Left lung (tissue), 10 donors: ENCODE measurements around the gene EDC4. TPM values are rescaled to one million over a fixed set of nuclear protein-coding genes. Genes with fewer than 3 reads are reported as not detected.
"Not testable (repeated sequence)": the region's sequence is repeated elsewhere in the genome, so short reads cannot be mapped to it uniquely, and the experiment has no call there.

Experiments used
- ATAC-seq: fragments of 200-7000 bp; cut with Tn5 transposase; one replicate; pipeline ENCODE4 v1.9.1; 2020; ENCODE audit warnings: moderate library complexity
- DNase-seq, 4 donors: peaks; one replicate each; pipeline ENCODE4 v3.0.0-alpha.2; 2013 to 2020
- H3K27ac ChIP-seq, 2 donors: fragments of 200-600 bp; sonication (generic) in 1 of 2; one replicate each; pipeline versions ENCODE4 v1.5.0 to v1.8.0; 2020 to 2021
- H3K27me3 ChIP-seq, 2 donors: fragments of 200-600 bp; sonication (generic) in 1 of 2; one replicate each; pipeline versions ENCODE4 v1.5.0 to v1.8.0; 2020 to 2021
- H3K36me3 ChIP-seq, 2 donors: fragments of 200-600 bp; sonication (generic) in 1 of 2; one replicate each; pipeline versions ENCODE4 v1.5.0 to v1.8.0; 2020 to 2021
- H3K4me1 ChIP-seq, 2 donors: fragments of 200-600 bp; one replicate each; pipeline ENCODE4 v1.8.0; 2021
- H3K4me3 ChIP-seq, 2 donors: fragments of 200-600 bp; sonication (generic) in 1 of 2; one replicate each; pipeline versions ENCODE4 v1.5.0 to v1.8.0; 2020 to 2021; ENCODE audit warnings: mild to moderate bottlenecking in 1 of 2
- H3K9me3 ChIP-seq, 2 donors: fragments of 200-600 bp; sonication (generic) in 1 of 2; one replicate each; pipeline versions ENCODE4 v1.5.0 to v1.8.0; 2020 to 2021
- intact Hi-C, 2 donors: fragments of 100-400 bp; cut with DNase I; formaldehyde crosslinking; loops; one replicate each; pipeline versions ENCODE4 v1.11.2 to v1.14.2; 2022
- polyA plus RNA-seq, 6 donors: library from polyadenylated mRNA; unstranded; fragments of 120-200 nt; gene quantifications; one replicate each; pipeline ENCODE4 v1.2.1, GENCODE V29; 2013; ENCODE audit not compliant: insufficient read length in 6 of 6
- total RNA-seq, 2 donors: library from RNA; stranded (reverse); fragmentation: NEBNext Ultra II Directional; extraction: Animal tissue kit (Norgen Biotek cat#: 25700); gene quantifications; one replicate each; pipeline ENCODE4 v1.2.1, GENCODE V29; 2021
- TF ChIP-seq, protein P1 (sequence below), 2 donors: fragments of 200-600 bp; sonication (generic) in 1 of 2; IDR thresholded peaks; one replicate each; pipeline versions ENCODE4 v1.5.0 to v1.8.0; 2021; ENCODE audit warnings: antibody characterized with exemption in 2 of 2
- donor health status: DM: no; HTN: yes; CAD: no.
- donor health status: DM: no; HTN: no; CAD: no.

The EDC4 gene
- total and polyA plus RNA-seq, 8 donors: 47.9 to 94.4 (median 76.4) TPM

- H3K36me3 ChIP-seq: peaks cover 0 to 33% of the 10 kb centered on the region in 2 donors
- no peak for DNase-seq
- TF ChIP-seq, protein P1, sequence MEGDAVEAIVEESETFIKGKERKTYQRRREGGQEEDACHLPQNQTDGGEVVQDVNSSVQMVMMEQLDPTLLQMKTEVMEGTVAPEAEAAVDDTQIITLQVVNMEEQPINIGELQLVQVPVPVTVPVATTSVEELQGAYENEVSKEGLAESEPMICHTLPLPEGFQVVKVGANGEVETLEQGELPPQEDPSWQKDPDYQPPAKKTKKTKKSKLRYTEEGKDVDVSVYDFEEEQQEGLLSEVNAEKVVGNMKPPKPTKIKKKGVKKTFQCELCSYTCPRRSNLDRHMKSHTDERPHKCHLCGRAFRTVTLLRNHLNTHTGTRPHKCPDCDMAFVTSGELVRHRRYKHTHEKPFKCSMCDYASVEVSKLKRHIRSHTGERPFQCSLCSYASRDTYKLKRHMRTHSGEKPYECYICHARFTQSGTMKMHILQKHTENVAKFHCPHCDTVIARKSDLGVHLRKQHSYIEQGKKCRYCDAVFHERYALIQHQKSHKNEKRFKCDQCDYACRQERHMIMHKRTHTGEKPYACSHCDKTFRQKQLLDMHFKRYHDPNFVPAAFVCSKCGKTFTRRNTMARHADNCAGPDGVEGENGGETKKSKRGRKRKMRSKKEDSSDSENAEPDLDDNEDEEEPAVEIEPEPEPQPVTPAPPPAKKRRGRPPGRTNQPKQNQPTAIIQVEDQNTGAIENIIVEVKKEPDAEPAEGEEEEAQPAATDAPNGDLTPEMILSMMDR (IDR thresholded peaks at IDR 0.05): no peak
- intact Hi-C loops: no loop called here
- no peak overlapping the region for H3K27ac ChIP-seq
- H3K4me1 ChIP-seq: peaks cover 6 to 20% of the 10 kb centered on the region in 2 donors
- H3K9me3 ChIP-seq: no peaks in the 10 kb centered on the region
- no peak for ATAC-seq
- H3K27me3 ChIP-seq: no peaks in the 10 kb centered on the region
- no peak overlapping the region for H3K4me3 ChIP-seq
These were observed 42.1 kb downstream of the EDC4 start for GRCh38 chr16:67914758-67915495.

DNA sequence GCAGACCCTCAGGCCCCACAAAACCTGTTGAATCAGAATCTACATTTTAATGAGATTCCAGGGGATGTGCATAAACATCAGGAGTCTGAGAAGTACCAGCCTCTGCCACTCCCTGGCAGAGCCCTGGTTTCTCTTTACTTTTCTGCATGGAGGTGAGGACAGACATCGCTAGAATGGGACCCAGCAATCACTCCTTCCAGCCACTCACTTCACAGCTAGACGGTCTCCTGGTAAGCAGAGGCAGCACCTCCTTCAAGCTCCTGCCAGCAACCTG lies 42.6 kb downstream of the EDC4 start:
- DNase-seq, H3K9me3 ChIP-seq, H3K27me3 ChIP-seq, ATAC-seq, H3K4me3 ChIP-seq, intact Hi-C loops, H3K27ac ChIP-seq: not testable (repeated sequence)
- Histone ChIP-seq H3K4me1 (peaks cover 6 to 20% of the 10 kb centered on the region in 2 donors), H3K36me3 (peaks cover 0 to 30% of the 10 kb centered on the region in 2 donors)

- TF ChIP-seq, protein P1 (IDR thresholded peaks at IDR 0.05): no peak
These were observed 43.2 kb downstream of the EDC4 start for GRCh38 chr16:67915831-67916723.

DNA sequence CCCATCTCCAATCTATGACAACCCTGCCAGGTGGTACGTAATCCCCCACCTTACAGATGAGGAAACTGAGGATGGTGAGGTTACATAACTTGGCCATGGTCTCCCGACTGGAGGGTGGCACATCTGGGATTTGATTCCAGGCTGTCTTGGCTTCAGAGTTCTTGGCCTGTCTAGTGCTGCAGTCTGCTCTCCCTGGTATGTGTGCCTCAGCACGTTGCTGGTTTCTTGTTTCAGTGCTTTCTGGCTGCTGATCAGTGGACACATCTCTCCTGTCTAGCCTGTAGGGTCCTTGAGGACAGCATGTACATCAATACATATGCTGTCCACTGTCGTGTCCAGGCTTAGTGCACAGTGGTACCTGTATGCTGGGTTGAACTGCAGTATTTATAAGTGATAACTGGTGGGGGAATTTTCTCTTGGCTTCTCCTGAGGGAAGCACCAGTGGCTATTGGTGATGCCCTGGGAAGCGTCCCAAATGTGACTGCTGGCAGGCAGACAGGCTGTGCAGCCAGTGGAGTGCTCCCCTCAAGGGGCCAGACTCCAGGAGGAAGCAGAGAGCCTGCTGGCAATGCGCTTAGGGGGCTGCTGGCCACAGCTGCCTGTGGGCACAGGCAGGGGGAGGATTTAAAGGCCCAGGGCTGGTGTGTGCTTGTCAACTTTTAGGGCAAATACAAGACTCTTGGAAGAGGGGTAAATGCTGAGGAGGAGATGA lies 44.4 kb downstream of the EDC4 start:
- DNase-seq: no peak
- Histone ChIP-seq H3K9me3 (no peaks in the 10 kb centered on the region), H3K4me3 (no peak overlapping the region), H3K27me3 (no peaks in the 10 kb centered on the region), H3K4me1 (peaks cover 6 to 20% of the 10 kb centered on the region in 2 donors), H3K27ac (peak overlapping the region in 1 of 2 donors; percentile 2), H3K36me3 (peaks cover 0 to 12% of the 10 kb centered on the region in 2 donors)
- intact Hi-C loops: no loop called here
- ATAC-seq: peak; percentile 68
- TF ChIP-seq, protein P1 (IDR thresholded peaks at IDR 0.05): no peak

More at GRCh38 chr16:67915831-67916723, 43.2 kb downstream of the EDC4 start:
- DNase-seq: no peak
- peaks cover 0 to 24% of the 10 kb centered on the region in 2 donors for H3K36me3 ChIP-seq
- no peak overlapping the region for H3K4me3 ChIP-seq
- no peak overlapping the region for H3K27ac ChIP-seq
- no peaks in the 10 kb centered on the region for H3K9me3 ChIP-seq
- H3K27me3 ChIP-seq: no peaks in the 10 kb centered on the region
- peaks cover 6 to 20% of the 10 kb centered on the region in 2 donors for H3K4me1 ChIP-seq
- peak; percentile 35 for ATAC-seq
- intact Hi-C loops: no loop called here

GRCh38 chr16:67917852-67918236 lies 45.0 kb downstream of the EDC4 start:
- Histone ChIP-seq H3K9me3 (no peaks in the 10 kb centered on the region), H3K27ac (peak overlapping the region in 1 of 2 donors; percentile 2), H3K36me3 (peaks cover 0 to 11% of the 10 kb centered on the region in 2 donors), H3K4me3 (no peak overlapping the region), H3K27me3 (no peaks in the 10 kb centered on the region), H3K4me1 (peaks cover 6 to 20% of the 10 kb centered on the region in 2 donors)
- ATAC-seq: peak; percentile 83
- DNase-seq: no peak
- intact Hi-C loops: no loop called here
- TF ChIP-seq, protein P1 (IDR thresholded peaks at IDR 0.05): no peak
